Measurements from ENCODE around the gene GSTA5. TPM values are rescaled to one million over a fixed set of nuclear protein-coding genes. Genes with fewer than 3 reads are reported as not detected.
"Not testable (repeated sequence)": the region's sequence is repeated elsewhere in the genome, so short reads cannot be mapped to it uniquely, and the experiment has no call there.

Gene GSTA5
- total RNA-seq, 6 experiments from 2014 or later: not detected

- TF ChIP-seq CTCF (IDR thresholded peaks at IDR 0.05): no peak
- Mint-ChIP-seq H3K4me3 (no peak overlapping the region), H3K36me3 (ENCODE audit: low read depth) (peaks cover 5% of the 10 kb centered on the region), H3K4me1 (ENCODE audit: low read depth) (no peaks in the 10 kb centered on the region), H3K27ac (no peak overlapping the region), H3K9me3 (peaks cover 26% of the 10 kb centered on the region; the same call in 1 of the 2 replicates), H3K27me3 (ENCODE audit: insufficient read depth) (peaks cover 12% of the 10 kb centered on the region)
- DNase-seq: no peak
Observed at GRCh38 chr6:52826513-52826912, 14.1 kb downstream of the GSTA5 start.

- H3K4me1 Mint-ChIP-seq (ENCODE audit: low read depth); DNase-seq; H3K36me3 Mint-ChIP-seq (ENCODE audit: low read depth); H3K27ac Mint-ChIP-seq; H3K4me3 Mint-ChIP-seq: not testable (repeated sequence)
- Mint-ChIP-seq H3K27me3 (ENCODE audit: insufficient read depth) (peaks cover 10% of the 10 kb centered on the region), H3K9me3 (peaks cover 26% of the 10 kb centered on the region; the same call in 1 of the 2 replicates)
Observed at GRCh38 chr6:52825900-52826459, 14.6 kb downstream of the GSTA5 start.

GRCh38 chr6:52825270-52825793, 15.3 kb downstream of the GSTA5 start:
- peaks cover 26% of the 10 kb centered on the region; the same call in 1 of the 2 replicates for H3K9me3 Mint-ChIP-seq
- H3K4me1 Mint-ChIP-seq (ENCODE audit: low read depth); H3K4me3 Mint-ChIP-seq; H3K27ac Mint-ChIP-seq; H3K36me3 Mint-ChIP-seq (ENCODE audit: low read depth); H3K27me3 Mint-ChIP-seq (ENCODE audit: insufficient read depth); DNase-seq: not testable (repeated sequence)

GRCh38 chr6:52821842-52822241, 18.8 kb downstream of the GSTA5 start:
- peaks cover 20% of the 10 kb centered on the region; the same call in 1 of the 2 replicates for H3K9me3 Mint-ChIP-seq
- DNase-seq: no peak
- TF ChIP-seq CTCF (IDR thresholded peaks at IDR 0.05): no peak
- H3K4me3 Mint-ChIP-seq: no peak overlapping the region
- H3K27me3 Mint-ChIP-seq (ENCODE audit: insufficient read depth): peaks cover 5% of the 10 kb centered on the region
- peaks cover 5% of the 10 kb centered on the region for H3K36me3 Mint-ChIP-seq (ENCODE audit: low read depth)
- H3K4me1 Mint-ChIP-seq (ENCODE audit: low read depth): peaks cover 13% of the 10 kb centered on the region
- H3K27ac Mint-ChIP-seq: no peak overlapping the region

GRCh38 chr6:52820198-52820597, 20.4 kb downstream of the GSTA5 start:
- DNase-seq: peak; percentile 51
- H3K9me3 Mint-ChIP-seq: peaks cover 12% of the 10 kb centered on the region; the same call in 1 of the 2 replicates
- H3K27ac Mint-ChIP-seq: peak overlapping the region; percentile 15; the same call in 1 of the 2 replicates
- peaks cover 5% of the 10 kb centered on the region for H3K27me3 Mint-ChIP-seq (ENCODE audit: insufficient read depth)
- H3K36me3 Mint-ChIP-seq (ENCODE audit: low read depth): peaks cover 5% of the 10 kb centered on the region
- no peak overlapping the region; the same call in 1 of the 2 replicates for H3K4me3 Mint-ChIP-seq
- TF ChIP-seq CTCF (IDR thresholded peaks at IDR 0.05): no peak
- H3K4me1 Mint-ChIP-seq (ENCODE audit: low read depth): peaks cover 23% of the 10 kb centered on the region

- peaks cover 19% of the 10 kb centered on the region for H3K4me1 Mint-ChIP-seq (ENCODE audit: low read depth)
- no peaks in the 10 kb centered on the region for H3K36me3 Mint-ChIP-seq (ENCODE audit: low read depth)
- H3K9me3 Mint-ChIP-seq: no peaks in the 10 kb centered on the region
- DNase-seq: peak; percentile 57
- peak; percentile 87 for TF ChIP-seq CTCF (IDR thresholded peaks at IDR 0.05)
- peaks cover 8% of the 10 kb centered on the region for H3K27me3 Mint-ChIP-seq (ENCODE audit: insufficient read depth)
- H3K4me3 Mint-ChIP-seq: no peak overlapping the region
- H3K27ac Mint-ChIP-seq: peak overlapping the region; percentile 5; the same call in 1 of the 2 replicates
Observed at GRCh38 chr6:52815167-52816092, 25.2 kb downstream of the GSTA5 start.

- H3K27me3 Mint-ChIP-seq (ENCODE audit: insufficient read depth); H3K9me3 Mint-ChIP-seq; H3K36me3 Mint-ChIP-seq (ENCODE audit: low read depth); H3K27ac Mint-ChIP-seq; H3K4me3 Mint-ChIP-seq; DNase-seq: not testable (repeated sequence)
- H3K4me1 Mint-ChIP-seq (ENCODE audit: low read depth): peaks cover 11% of the 10 kb centered on the region; the same call in 1 of the 2 replicates
Observed at GRCh38 chr6:52814545-52814944, 26.1 kb downstream of the GSTA5 start.

- H3K27me3 Mint-ChIP-seq (ENCODE audit: insufficient read depth): peaks cover 18% of the 10 kb centered on the region
- not testable (repeated sequence) for H3K9me3 Mint-ChIP-seq; H3K36me3 Mint-ChIP-seq (ENCODE audit: low read depth); H3K27ac Mint-ChIP-seq; H3K4me1 Mint-ChIP-seq (ENCODE audit: low read depth); H3K4me3 Mint-ChIP-seq; DNase-seq
Observed at GRCh38 chr6:52809777-52810176, 30.8 kb downstream of the GSTA5 start.
